Measurements from ENCODE around the gene TDRD12.
"Not testable (repeated sequence)": the region's sequence is repeated elsewhere in the genome, so short reads cannot be mapped to it uniquely, and the experiment has no call there.

- TF ChIP-seq CTCF, POLR2A (IDR thresholded peaks at IDR 0.05): not testable (repeated sequence)
These were observed 68.3 kb downstream of the TDRD12 start for GRCh38 chr19:32787895-32788294.
